Effector memory CD8-positive, alpha-beta T cell (primary cell): ENCODE measurements around the gene RPS6KC1.
A peak's percentile ranks its signal among the peaks of the same experiment; 100 is the strongest.
"Not testable (repeated sequence)": the region's sequence is repeated elsewhere in the genome, so short reads cannot be mapped to it uniquely, and the experiment has no call there.

ENCODE experiments used
- ATAC-seq: fragments of 150-1000 bp; cut with Tn5 transposase; replicated peaks from 2 replicates; pipeline ENCODE4 v1.10.0; 2021; ENCODE audit warnings: mild to moderate bottlenecking, moderate library complexity
- DNase-seq, 3 experiments: peaks; one replicate each; pipeline ENCODE4 v3.0.0; 2021
- H3K27ac Mint-ChIP-seq, 2 donors: one replicate each; pipeline ENCODE4 v1.8.0; 2022; ENCODE audit warnings: mild to moderate bottlenecking in 2 of 2, mixed read lengths in 2 of 2, moderate library complexity in 2 of 2
- H3K27me3 Mint-ChIP-seq, 2 donors: one replicate each; pipeline ENCODE4 v1.8.0; 2022; ENCODE audit warnings: mixed read lengths in 2 of 2
- H3K36me3 Mint-ChIP-seq: one replicate; pipeline ENCODE4 v1.8.0; 2022; ENCODE audit warnings: mild to moderate bottlenecking, moderate library complexity, mixed read lengths; ENCODE audit not compliant: insufficient read depth
- H3K4me1 Mint-ChIP-seq, 2 donors: one replicate each; pipeline ENCODE4 v1.8.0; 2022; ENCODE audit warnings: low read depth in 2 of 2, mixed read lengths in 2 of 2
- H3K4me3 Mint-ChIP-seq, 2 donors: one replicate each; pipeline ENCODE4 v1.8.0; 2022; ENCODE audit warnings: mild to moderate bottlenecking in 2 of 2, mixed read lengths in 2 of 2, moderate library complexity in 2 of 2
- H3K9me3 Mint-ChIP-seq, 2 donors: one replicate each; pipeline ENCODE4 v1.8.0; 2022; ENCODE audit warnings: mixed read lengths in 2 of 2

The RPS6KC1 gene

DNA sequence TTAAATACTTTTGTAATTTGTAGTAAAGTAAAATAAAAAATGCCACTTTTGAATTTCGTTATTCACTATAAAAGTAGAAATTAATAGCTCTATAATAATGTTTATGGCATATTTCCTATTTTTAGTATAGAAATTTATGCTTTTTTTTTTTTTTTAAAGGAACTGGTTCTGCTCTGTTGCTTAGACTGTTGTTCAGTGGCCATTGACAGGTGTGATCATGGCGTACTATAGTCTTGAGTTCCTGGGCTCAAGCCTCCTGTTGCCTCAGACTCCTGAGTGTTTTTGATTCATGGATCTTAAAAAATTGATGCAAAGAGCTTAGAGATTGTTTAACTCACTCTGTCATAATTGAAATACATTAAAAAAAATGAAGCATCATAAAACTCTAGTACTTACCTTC, 53.6 kb downstream of the RPS6KC1 start:
- no peak for ATAC-seq
- no peak overlapping the region for H3K27ac Mint-ChIP-seq
- no peak for DNase-seq
- peaks cover 0 to 1% of the 10 kb centered on the region in 2 donors for H3K4me1 Mint-ChIP-seq
- peaks cover 6% of the 10 kb centered on the region for H3K36me3 Mint-ChIP-seq
- H3K9me3 Mint-ChIP-seq: peaks cover 0 to 3% of the 10 kb centered on the region in 2 donors
- no peaks in the 10 kb centered on the region for H3K27me3 Mint-ChIP-seq
- H3K4me3 Mint-ChIP-seq: no peak overlapping the region

DNA sequence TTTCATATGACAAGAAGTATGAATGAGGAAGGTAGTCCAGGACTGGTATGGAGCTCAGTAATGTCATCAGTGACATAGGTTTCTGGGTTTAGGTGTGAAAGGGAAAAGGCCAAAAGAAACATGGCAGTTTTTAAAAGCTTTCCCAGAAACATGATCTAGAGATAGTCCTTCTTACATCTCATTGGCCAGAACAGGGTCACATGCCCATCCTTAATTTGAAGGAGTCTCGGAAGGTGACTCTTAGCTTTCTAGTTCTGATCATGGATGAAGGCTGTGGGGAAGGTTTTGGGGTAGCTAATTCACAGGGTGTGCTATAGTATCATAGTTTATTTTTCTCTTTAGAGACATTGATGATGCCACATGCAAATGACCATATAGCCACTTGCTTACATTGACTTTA, 55.3 kb downstream of the RPS6KC1 start:
- Mint-ChIP-seq H3K27ac (no peak overlapping the region), H3K36me3 (peaks cover 8% of the 10 kb centered on the region), H3K9me3 (no peaks in the 10 kb centered on the region), H3K4me1 (peaks cover 10 to 13% of the 10 kb centered on the region in 2 donors), H3K4me3 (no peak overlapping the region), H3K27me3 (no peaks in the 10 kb centered on the region)
- ATAC-seq (no peak), DNase-seq (no peak)

DNA sequence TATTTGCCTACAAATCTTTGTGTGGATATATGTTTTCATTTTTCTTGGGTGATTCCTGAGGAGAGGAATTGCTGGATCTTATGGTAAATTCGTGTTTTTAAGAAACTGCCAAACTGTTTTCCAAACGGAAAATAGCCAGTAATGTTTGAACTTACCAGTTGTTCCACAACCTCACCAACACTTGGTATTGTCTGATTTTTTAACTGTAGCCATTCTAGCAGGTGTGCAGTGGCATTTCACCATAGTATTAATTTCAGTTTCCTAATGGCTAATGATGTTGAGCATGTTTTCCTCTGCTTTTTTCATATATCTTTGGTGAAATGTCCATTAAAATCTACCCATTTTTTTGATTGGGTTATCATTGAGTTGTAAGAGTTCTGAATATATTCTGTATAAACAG, 56.6 kb downstream of the RPS6KC1 start:
- Mint-ChIP-seq H3K27me3 (no peaks in the 10 kb centered on the region), H3K36me3 (peaks cover 8% of the 10 kb centered on the region), H3K4me3 (no peak overlapping the region), H3K27ac (no peak overlapping the region), H3K9me3 (no peaks in the 10 kb centered on the region), H3K4me1 (peaks cover 10 to 17% of the 10 kb centered on the region in 2 donors)
- ATAC-seq (no peak), DNase-seq (no peak)

DNA sequence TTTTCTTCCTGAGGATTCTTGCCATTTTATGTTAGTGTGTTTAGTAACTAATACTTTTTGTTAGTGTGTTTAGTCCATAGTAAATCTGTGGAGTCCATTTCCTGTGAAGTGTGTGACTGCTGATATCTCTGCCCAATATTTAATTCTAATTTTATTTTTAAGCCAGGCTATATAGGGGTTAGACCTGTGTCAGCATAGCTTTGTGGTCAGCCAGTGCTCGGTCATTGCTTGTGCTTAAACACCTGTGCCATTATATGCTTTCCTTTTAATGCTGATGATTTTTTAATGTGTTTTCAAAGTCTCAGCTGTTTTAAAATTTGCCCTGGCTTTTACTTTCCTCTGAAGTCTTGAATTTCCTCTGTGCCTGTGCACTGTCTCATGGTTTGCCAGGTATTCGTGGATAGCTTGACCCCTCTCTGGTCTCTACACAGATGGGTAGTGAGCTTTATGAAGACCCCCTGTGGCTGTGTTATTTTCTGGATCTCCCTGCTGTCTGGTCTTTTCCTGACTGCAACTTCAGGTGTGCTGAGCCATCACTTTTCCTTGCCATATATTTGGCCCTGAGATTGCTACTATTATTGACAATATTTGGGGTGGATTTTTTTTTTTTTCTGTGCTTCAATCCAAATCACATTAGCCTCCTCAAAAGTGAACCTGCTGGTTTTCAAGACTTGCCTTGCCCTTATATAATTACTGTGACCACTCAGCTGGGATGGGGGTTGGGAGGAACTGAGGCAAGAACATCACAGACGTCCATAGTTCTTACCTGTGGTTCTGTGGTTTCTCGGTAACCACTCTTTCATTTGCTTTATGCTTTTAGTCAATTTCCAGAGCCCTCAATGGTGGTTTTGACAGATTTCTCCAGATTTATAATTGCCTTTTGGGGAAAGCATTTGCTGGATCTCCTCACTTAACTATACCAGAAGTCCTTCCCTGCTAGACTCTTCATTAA, 59.6 kb downstream of the RPS6KC1 start:
- peak overlapping the region; percentile 66 to 74 for H3K27ac Mint-ChIP-seq
- ATAC-seq: no peak

DNA sequence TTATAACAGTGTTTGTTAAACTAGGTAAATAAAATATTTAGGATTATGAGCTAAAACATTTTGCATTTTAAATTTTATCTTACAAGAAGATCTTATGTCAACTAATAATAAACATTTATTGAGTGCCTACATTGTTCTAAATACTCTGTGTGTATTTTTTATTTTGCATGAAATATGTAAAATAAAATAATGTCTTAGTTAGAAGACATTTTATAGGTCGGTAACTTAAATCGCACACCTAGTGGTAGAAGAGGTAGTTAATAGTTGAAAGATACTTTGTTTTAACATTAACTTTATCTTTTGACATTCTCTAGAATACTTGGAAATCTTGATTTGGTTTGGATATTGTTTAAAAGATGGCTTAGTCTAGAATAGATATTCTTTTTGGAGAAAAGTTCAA, 60.5 kb downstream of the RPS6KC1 start:
- Mint-ChIP-seq H3K4me3 (no peak overlapping the region), H3K27ac (no peak overlapping the region), H3K9me3 (no peaks in the 10 kb centered on the region), H3K27me3 (no peaks in the 10 kb centered on the region), H3K4me1 (peaks cover 11 to 20% of the 10 kb centered on the region in 2 donors), H3K36me3 (peaks cover 6% of the 10 kb centered on the region)
- DNase-seq (no peak), ATAC-seq (no peak)

More for the DNA sequence above, 59.6 kb downstream of the RPS6KC1 start:
- Mint-ChIP-seq H3K4me1 (peaks cover 9 to 20% of the 10 kb centered on the region in 2 donors), H3K4me3 (no peak overlapping the region), H3K9me3 (no peaks in the 10 kb centered on the region), H3K27me3 (no peaks in the 10 kb centered on the region), H3K36me3 (peaks cover 6% of the 10 kb centered on the region)
- DNase-seq: no peak

DNA sequence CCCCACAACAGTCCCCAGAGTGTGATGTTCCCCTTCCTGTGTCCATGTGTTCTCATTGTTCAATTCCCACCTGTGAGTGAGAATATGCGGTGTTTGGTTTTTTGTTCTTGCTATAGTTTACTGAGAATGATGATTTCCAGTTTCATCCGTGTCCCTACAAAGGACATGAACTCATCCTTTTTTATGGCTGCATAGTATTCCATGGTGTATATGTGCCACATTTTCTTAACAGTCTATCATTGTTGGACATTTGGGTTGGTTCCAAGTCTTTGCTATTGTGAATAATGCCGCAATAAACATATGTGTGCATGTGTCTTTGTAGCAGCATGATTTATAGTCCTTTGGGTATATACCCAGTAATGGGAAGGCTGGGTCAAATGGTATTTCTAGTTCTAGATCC, 61.7 kb downstream of the RPS6KC1 start:
- not testable (repeated sequence) for H3K4me3 Mint-ChIP-seq, ATAC-seq, H3K27me3 Mint-ChIP-seq, H3K27ac Mint-ChIP-seq, DNase-seq, H3K9me3 Mint-ChIP-seq, H3K36me3 Mint-ChIP-seq
- peaks cover 11 to 20% of the 10 kb centered on the region in 2 donors for H3K4me1 Mint-ChIP-seq

DNA sequence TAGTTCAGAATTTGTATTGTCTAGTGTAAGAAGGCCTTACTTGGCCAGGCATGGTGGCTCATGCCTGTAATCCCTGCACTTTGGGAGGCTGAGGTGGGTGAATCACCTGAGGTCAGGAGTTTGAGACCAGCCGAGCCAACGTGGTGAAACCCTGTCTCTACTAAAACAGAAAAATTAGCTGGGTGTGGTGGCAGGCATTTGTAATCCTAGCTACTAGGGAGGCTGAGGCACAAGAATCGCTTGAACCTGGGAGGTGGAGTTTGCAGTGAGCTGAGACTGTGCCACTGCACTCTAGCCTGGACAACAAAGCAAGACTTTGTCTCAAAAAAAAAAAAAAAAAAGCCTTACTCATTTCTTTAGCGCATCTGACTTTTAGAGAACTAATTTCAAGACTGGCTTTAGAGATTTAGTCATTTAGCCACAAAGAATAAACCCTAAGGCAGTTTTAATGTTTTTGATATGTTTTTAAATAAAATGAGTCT, 66.7 kb downstream of the RPS6KC1 start:
- DNase-seq, H3K4me1 Mint-ChIP-seq, H3K4me3 Mint-ChIP-seq, H3K27me3 Mint-ChIP-seq, H3K36me3 Mint-ChIP-seq, H3K27ac Mint-ChIP-seq, ATAC-seq, H3K9me3 Mint-ChIP-seq: not testable (repeated sequence)

DNA sequence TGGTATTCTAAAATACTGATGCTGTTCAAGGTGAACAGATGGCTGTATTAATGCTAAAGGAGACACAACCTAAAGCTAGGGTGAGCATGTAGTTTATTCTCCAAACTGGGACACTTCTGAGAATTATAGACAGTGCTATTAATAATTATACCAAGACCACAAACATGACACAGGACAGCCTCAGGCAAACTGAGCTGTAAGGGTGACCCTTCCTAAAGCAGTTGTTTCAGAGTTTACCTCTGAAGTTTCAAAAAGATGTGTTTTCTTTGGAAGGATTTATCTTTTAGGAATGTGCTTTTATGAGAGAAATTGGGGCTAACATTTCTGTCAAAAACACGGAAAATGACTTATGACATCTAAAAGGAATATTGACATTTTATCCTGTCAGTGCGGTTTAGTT, 68.8 kb downstream of the RPS6KC1 start:
- Mint-ChIP-seq H3K27ac (peak overlapping the region in 1 of 2 donors; percentile 33), H3K9me3 (no peaks in the 10 kb centered on the region), H3K4me3 (no peak overlapping the region), H3K36me3 (peaks cover 4% of the 10 kb centered on the region), H3K27me3 (no peaks in the 10 kb centered on the region), H3K4me1 (peaks cover 2 to 3% of the 10 kb centered on the region in 2 donors)
- ATAC-seq (no peak), DNase-seq (no peak)

DNA sequence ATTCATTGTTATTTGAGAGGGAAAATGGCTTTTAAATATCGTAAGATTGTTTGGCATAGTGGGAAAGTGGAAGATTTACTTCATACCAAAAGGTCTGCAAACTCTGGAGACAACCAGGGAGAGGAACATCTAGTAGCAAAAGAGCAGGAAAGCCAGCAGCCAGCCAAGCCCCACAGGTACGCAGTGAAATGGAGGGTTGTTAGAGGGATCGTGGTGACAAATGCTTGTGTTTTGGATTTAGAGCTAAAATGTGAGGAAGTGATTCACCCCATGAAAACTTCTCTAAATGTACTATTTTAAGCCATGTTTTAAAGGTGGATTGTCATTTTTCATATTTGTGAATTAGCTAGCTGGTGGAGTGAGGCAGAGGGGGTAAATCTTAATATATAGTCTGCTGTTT, 69.3 kb downstream of the RPS6KC1 start:
- no peak overlapping the region for H3K4me3 Mint-ChIP-seq
- H3K4me1 Mint-ChIP-seq: peaks cover 2 to 3% of the 10 kb centered on the region in 2 donors
- no peaks in the 10 kb centered on the region for H3K9me3 Mint-ChIP-seq
- H3K36me3 Mint-ChIP-seq: peaks cover 4% of the 10 kb centered on the region
- DNase-seq (no peak), ATAC-seq (no peak)
- no peaks in the 10 kb centered on the region for H3K27me3 Mint-ChIP-seq
- H3K27ac Mint-ChIP-seq: peak overlapping the region in 1 of 2 donors; percentile 33

DNA sequence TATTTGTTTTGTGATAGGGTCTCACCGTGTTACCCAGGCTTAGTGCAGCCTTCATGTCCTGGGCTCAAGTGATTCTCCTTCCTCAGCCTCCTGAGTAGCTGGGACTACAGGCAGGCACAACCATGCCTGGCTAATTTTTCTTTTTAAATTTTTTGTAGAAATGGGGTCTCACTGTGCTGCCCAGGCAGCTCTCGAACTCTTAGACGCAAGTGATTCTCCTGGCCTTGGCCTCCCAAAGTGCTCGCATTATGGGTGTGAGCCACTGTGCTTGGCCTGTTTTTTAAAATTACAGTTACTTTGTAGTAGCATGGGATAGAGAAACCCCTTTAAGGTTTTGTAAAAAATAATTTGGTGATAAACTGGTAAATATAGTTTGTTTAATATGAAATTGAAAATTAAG, 69.9 kb downstream of the RPS6KC1 start:
- H3K27me3 Mint-ChIP-seq: no peaks in the 10 kb centered on the region
- no peak overlapping the region for H3K4me3 Mint-ChIP-seq
- peaks cover 4% of the 10 kb centered on the region for H3K36me3 Mint-ChIP-seq
- peak overlapping the region in 1 of 2 donors; percentile 42 for H3K27ac Mint-ChIP-seq
- H3K9me3 Mint-ChIP-seq: no peaks in the 10 kb centered on the region
- H3K4me1 Mint-ChIP-seq: peaks cover 0 to 7% of the 10 kb centered on the region in 2 donors
- DNase-seq (no peak), ATAC-seq (no peak)

DNA sequence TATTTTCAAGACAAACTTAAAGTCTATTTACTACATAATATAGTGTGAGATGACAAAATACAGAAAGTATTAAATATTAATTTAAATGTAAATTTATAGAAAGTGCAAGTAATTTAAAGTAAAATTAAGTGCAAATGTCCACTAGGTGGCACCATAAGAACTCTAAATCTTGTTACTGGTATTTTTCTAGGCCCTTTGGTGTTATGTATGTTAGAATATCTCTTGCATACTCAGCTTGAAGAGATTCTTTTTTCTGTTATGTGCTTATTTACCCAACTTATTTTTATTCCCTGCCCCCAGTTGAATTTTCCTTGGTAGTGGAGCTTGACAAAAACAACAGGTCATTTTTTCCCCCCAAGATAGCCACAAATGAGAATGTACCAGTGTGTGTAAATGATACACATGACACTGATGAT, 71.5 kb downstream of the RPS6KC1 start:
- Mint-ChIP-seq H3K27ac (no peak overlapping the region), H3K27me3 (no peaks in the 10 kb centered on the region), H3K36me3 (peaks cover 2% of the 10 kb centered on the region), H3K9me3 (no peaks in the 10 kb centered on the region), H3K4me1 (peaks cover 0 to 7% of the 10 kb centered on the region in 2 donors), H3K4me3 (no peak overlapping the region)
- DNase-seq: no peak
- no peak for ATAC-seq

DNA sequence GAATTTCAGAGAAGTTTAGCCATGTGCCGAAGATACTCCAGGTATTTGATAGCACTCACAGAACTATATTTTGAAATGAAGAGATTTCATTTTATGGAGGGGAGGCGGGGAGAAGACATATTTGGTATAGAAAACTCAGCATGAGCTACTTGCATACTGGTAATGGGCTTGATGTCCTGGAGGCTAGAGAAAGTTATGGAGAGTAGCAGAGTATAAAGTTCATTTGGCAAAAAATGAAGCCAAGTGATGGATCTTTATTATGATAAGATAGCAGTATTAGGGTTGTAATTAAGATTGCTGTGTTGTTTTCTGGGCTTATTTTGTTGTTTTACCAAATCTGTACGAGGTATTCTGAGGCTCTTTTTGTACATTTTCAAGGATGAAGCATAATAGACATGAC, 72.0 kb downstream of the RPS6KC1 start:
- peaks cover 0 to 7% of the 10 kb centered on the region in 2 donors for H3K4me1 Mint-ChIP-seq
- H3K36me3 Mint-ChIP-seq: no peaks in the 10 kb centered on the region
- no peak for DNase-seq
- no peaks in the 10 kb centered on the region for H3K27me3 Mint-ChIP-seq
- ATAC-seq: no peak
- H3K4me3 Mint-ChIP-seq: no peak overlapping the region
- no peak overlapping the region for H3K27ac Mint-ChIP-seq
- no peaks in the 10 kb centered on the region for H3K9me3 Mint-ChIP-seq

DNA sequence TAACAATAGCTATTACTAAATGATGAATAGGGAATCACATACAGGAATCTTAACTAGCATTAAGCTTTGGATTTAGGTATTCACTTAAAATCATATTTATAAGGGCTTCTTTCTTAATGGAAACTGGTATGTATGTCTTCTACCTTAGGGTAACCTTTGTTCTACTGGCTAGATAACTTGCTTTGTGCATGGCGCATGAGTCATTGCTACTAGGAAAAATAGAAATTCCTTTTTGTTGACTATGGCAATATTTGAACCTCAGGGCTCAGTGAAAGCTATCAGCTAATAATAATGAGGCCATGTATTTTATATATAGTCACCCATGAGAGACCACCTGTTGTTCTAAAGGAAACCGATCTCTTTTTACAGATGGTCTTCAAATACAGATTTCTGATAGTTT, 72.5 kb downstream of the RPS6KC1 start:
- no peak overlapping the region for H3K4me3 Mint-ChIP-seq
- no peaks in the 10 kb centered on the region for H3K27me3 Mint-ChIP-seq
- H3K36me3 Mint-ChIP-seq: no peaks in the 10 kb centered on the region
- H3K4me1 Mint-ChIP-seq: peaks cover 0 to 7% of the 10 kb centered on the region in 2 donors
- H3K27ac Mint-ChIP-seq: no peak overlapping the region
- no peak for ATAC-seq
- no peaks in the 10 kb centered on the region for H3K9me3 Mint-ChIP-seq
- DNase-seq: no peak

DNA sequence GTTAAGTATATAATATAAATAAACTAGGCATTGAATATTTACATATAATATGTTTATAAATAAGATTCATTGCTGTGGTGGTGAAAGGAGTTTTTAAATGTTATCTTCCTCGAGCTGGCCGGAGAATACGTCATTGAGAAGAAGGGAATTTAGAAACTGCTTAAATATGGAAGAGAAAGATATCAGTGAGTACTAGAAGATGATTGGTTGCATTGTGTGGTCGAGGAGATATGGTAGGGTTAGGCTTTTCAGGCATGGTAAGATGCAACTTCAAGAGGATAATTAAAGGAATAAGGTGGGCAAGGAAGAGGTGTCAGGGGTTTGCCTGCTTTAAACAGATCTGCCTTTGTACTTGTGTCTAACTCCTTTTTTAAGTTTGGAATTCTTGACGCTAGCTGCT, 73.5 kb downstream of the RPS6KC1 start:
- H3K27me3 Mint-ChIP-seq: no peaks in the 10 kb centered on the region
- H3K27ac Mint-ChIP-seq: no peak overlapping the region
- peaks cover 0 to 7% of the 10 kb centered on the region in 2 donors for H3K4me1 Mint-ChIP-seq
- H3K36me3 Mint-ChIP-seq: no peaks in the 10 kb centered on the region
- DNase-seq: no peak
- ATAC-seq: no peak
- H3K9me3 Mint-ChIP-seq: no peaks in the 10 kb centered on the region
- no peak overlapping the region for H3K4me3 Mint-ChIP-seq
